ENCODE data around the gene LEO1. TPM values are rescaled to one million over a fixed set of nuclear protein-coding genes. Genes with fewer than 3 reads are reported as not detected.

LEO1 gene
- total RNA-seq, 1 experiment from 2014 or later, result 24.1 TPM

- Histone ChIP-seq H3F3A (ENCODE audit: low read length, unreplicated experiment) (no peaks in the 10 kb centered on the region), H3K9me2 (replicated peaks; ENCODE audit: low read length) (no peaks in the 10 kb centered on the region), H3K9me3 (ENCODE audit: low read length) (no peaks in the 10 kb centered on the region), H3K4me1 (ENCODE audit: insufficient read depth, low read length) (peaks cover 49% of the 10 kb centered on the region), H3K9ac (ENCODE audit: low read length) (no peak overlapping the region), H3K36me3 (ENCODE audit: low read depth, low read length) (no peaks in the 10 kb centered on the region), H4K20me1 (ENCODE audit: low read length) (no peaks in the 10 kb centered on the region), H3K79me2 (ENCODE audit: low read length) (no peaks in the 10 kb centered on the region), H3K4me3 (ENCODE audit: low read length) (no peak overlapping the region), H3K27me3 (ENCODE audit: low read length) (no peaks in the 10 kb centered on the region), H3K27ac (ENCODE audit: low read length) (no peak overlapping the region), H3K4me2 (ENCODE audit: low read length) (no peak overlapping the region), H2AFZ (ENCODE audit: low read length) (no peak overlapping the region)
- ATAC-seq (no peak; the same call in 1 of the 2 replicates), DNase-seq (peak; percentile 34)
- intact Hi-C loops (cut with micrococcal nuclease), result no loop called here
- CTCF ChIA-PET, result no interaction called here
- no peak for TF ChIP-seq EZH2phosphoT487 (IDR thresholded peaks at IDR 0.05; ENCODE audit: borderline replicate concordance, low read length)
- no peak for TF ChIP-seq EZH2 (IDR thresholded peaks at IDR 0.05; ENCODE audit: low read length, unreplicated experiment)
- TF ChIP-seq, protein P1, sequence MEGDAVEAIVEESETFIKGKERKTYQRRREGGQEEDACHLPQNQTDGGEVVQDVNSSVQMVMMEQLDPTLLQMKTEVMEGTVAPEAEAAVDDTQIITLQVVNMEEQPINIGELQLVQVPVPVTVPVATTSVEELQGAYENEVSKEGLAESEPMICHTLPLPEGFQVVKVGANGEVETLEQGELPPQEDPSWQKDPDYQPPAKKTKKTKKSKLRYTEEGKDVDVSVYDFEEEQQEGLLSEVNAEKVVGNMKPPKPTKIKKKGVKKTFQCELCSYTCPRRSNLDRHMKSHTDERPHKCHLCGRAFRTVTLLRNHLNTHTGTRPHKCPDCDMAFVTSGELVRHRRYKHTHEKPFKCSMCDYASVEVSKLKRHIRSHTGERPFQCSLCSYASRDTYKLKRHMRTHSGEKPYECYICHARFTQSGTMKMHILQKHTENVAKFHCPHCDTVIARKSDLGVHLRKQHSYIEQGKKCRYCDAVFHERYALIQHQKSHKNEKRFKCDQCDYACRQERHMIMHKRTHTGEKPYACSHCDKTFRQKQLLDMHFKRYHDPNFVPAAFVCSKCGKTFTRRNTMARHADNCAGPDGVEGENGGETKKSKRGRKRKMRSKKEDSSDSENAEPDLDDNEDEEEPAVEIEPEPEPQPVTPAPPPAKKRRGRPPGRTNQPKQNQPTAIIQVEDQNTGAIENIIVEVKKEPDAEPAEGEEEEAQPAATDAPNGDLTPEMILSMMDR (conservative IDR thresholded peaks at IDR 0.05; ENCODE audit: low read depth, low read length), result no peak
- BruUV-seq (replicated peaks), result no TSS peak
- POLR2A ChIA-PET (ENCODE audit: unreplicated experiment), result no interaction called here
Observed at GRCh38 chr15:52008698-52009434, 37.3 kb upstream of the LEO1 start.

DNA sequence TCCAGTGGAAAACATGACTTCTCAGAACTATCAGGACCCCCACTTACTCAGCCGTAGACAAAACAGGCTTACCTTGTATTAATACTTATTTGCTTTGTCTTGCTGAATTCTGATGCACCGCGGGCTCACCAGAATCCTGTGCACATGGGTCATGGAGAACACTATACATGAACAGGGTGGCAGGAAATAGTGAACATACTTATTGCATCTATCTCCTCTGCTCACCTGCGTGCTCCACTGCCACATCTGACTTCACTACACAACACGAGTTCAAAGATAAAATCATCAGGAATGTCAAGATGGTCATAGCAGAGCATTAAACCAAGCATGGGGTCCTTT lies 36.8 kb upstream of the LEO1 start:
- ChIA-PET CTCF (no interaction called here), POLR2A (ENCODE audit: unreplicated experiment) (no interaction called here)
- Histone ChIP-seq H3K9ac (ENCODE audit: low read length) (no peak overlapping the region), H3F3A (ENCODE audit: low read length, unreplicated experiment) (no peaks in the 10 kb centered on the region), H3K4me2 (ENCODE audit: low read length) (no peak overlapping the region), H3K4me3 (ENCODE audit: low read length) (no peak overlapping the region), H3K9me3 (ENCODE audit: low read length) (no peaks in the 10 kb centered on the region), H3K4me1 (ENCODE audit: insufficient read depth, low read length) (peaks cover 43% of the 10 kb centered on the region), H3K27ac (ENCODE audit: low read length) (no peak overlapping the region), H4K20me1 (ENCODE audit: low read length) (no peaks in the 10 kb centered on the region), H3K36me3 (ENCODE audit: low read depth, low read length) (no peaks in the 10 kb centered on the region), H2AFZ (ENCODE audit: low read length) (no peak overlapping the region), H3K27me3 (ENCODE audit: low read length) (no peaks in the 10 kb centered on the region), H3K79me2 (ENCODE audit: low read length) (no peaks in the 10 kb centered on the region), H3K9me2 (replicated peaks; ENCODE audit: low read length) (no peaks in the 10 kb centered on the region)
- no peak for DNase-seq
- no TSS peak for BruUV-seq (replicated peaks)
- intact Hi-C loops (cut with micrococcal nuclease), result no loop called here
- TF ChIP-seq EZH2phosphoT487 (IDR thresholded peaks at IDR 0.05; ENCODE audit: borderline replicate concordance, low read length) (no peak), EZH2 (IDR thresholded peaks at IDR 0.05; ENCODE audit: low read length, unreplicated experiment) (no peak)
- TF ChIP-seq, protein P1 (conservative IDR thresholded peaks at IDR 0.05; ENCODE audit: low read depth, low read length), result no peak
- ATAC-seq, result no peak

- no peak overlapping the region for H3K27ac ChIP-seq (ENCODE audit: low read length)
- H3K4me3 ChIP-seq (ENCODE audit: low read length), result no peak overlapping the region
- no peaks in the 10 kb centered on the region for H4K20me1 ChIP-seq (ENCODE audit: low read length)
- H2AFZ ChIP-seq (ENCODE audit: low read length), result no peak overlapping the region
- no peak overlapping the region for H3K4me2 ChIP-seq (ENCODE audit: low read length)
- H3K9me3 ChIP-seq (ENCODE audit: low read length), result no peaks in the 10 kb centered on the region
- H3F3A ChIP-seq (ENCODE audit: low read length, unreplicated experiment), result no peaks in the 10 kb centered on the region
- no peaks in the 10 kb centered on the region for H3K36me3 ChIP-seq (ENCODE audit: low read depth, low read length)
- intact Hi-C loops (cut with micrococcal nuclease), result no loop called here
- TF ChIP-seq, protein P1 (conservative IDR thresholded peaks at IDR 0.05; ENCODE audit: low read depth, low read length), result no peak
- POLR2A ChIA-PET (ENCODE audit: unreplicated experiment), result no interaction called here
- DNase-seq, result no peak
- BruUV-seq (replicated peaks), result no TSS peak
- CTCF ChIA-PET, result no interaction called here
- no peak for ATAC-seq
- H3K79me2 ChIP-seq (ENCODE audit: low read length), result no peaks in the 10 kb centered on the region
- no peak overlapping the region for H3K9ac ChIP-seq (ENCODE audit: low read length)
- no peaks in the 10 kb centered on the region for H3K9me2 ChIP-seq (replicated peaks; ENCODE audit: low read length)
- peaks cover 31% of the 10 kb centered on the region for H3K4me1 ChIP-seq (ENCODE audit: insufficient read depth, low read length)
- no peaks in the 10 kb centered on the region for H3K27me3 ChIP-seq (ENCODE audit: low read length)
Observed at GRCh38 chr15:52006702-52007340, 35.2 kb upstream of the LEO1 start.
